Aorta (tissue), 5 donors: ENCODE measurements around the gene SERPINE1. TPM values are rescaled to one million over a fixed set of nuclear protein-coding genes. Genes with fewer than 3 reads are reported as not detected.

Experiments used
- ATAC-seq: fragments of 200-7000 bp; cut with Tn5 transposase; one replicate; pipeline ENCODE4 v1.9.1; 2022; ENCODE audit warnings: moderate library complexity; ENCODE audit not compliant: low FRiP score
- DNase-seq, 2 donors: peaks; one replicate each; pipeline ENCODE4 v3.0.0-alpha.2; 2020
- H3K27ac ChIP-seq, 2 donors: one replicate each; pipeline ENCODE4 v1.5.1; 2013; ENCODE audit warnings: low read length in 2 of 2, mild to moderate bottlenecking in 2 of 2, moderate library complexity in 2 of 2, control low read depth in 1 of 2, inconsistent platforms in 1 of 2, low read depth in 1 of 2
- H3K27me3 ChIP-seq, 2 donors: one replicate each; pipeline ENCODE4 v1.6.1; 2013; ENCODE audit warnings: control low read depth in 1 of 2, low read length in 1 of 2, mild to moderate bottlenecking in 1 of 2, moderate library complexity in 1 of 2; ENCODE audit not compliant: insufficient read depth in 2 of 2, control insufficient read depth in 1 of 2
- H3K36me3 ChIP-seq, 2 donors: one replicate each; pipeline ENCODE4 v1.6.1; 2013; ENCODE audit warnings: control low read depth in 1 of 2, low read length in 1 of 2, mild to moderate bottlenecking in 1 of 2; ENCODE audit not compliant: insufficient read depth in 2 of 2, control insufficient read depth in 1 of 2
- H3K4me1 ChIP-seq, 2 donors: one replicate each; pipeline ENCODE4 v1.6.1; 2013; ENCODE audit warnings: low read length in 2 of 2, control low read depth in 1 of 2, mild to moderate bottlenecking in 1 of 2, moderate library complexity in 1 of 2; ENCODE audit not compliant: insufficient read depth in 2 of 2, control insufficient read depth in 1 of 2
- H3K4me3 ChIP-seq, 2 donors: one replicate each; pipeline ENCODE4 v1.5.1; 2013; ENCODE audit warnings: low read length in 2 of 2, control low read depth in 1 of 2, mild to moderate bottlenecking in 1 of 2
- H3K9me3 ChIP-seq: one replicate; pipeline ENCODE4 v1.6.1; 2013; ENCODE audit warnings: mild to moderate bottlenecking, low read length; ENCODE audit not compliant: control insufficient read depth
- WGBS, 2 donors: extraction: QIAGEN DNeasy Blood & Tissue Kit; methylation state at CpG; one replicate each; pipeline ENCODE4 v1.1.7; 2013; 5-methylcytosine and 5-hydroxymethylcytosine counted together
- intact Hi-C, 2 donors: fragments of 100-400 bp; cut with DNase I; formaldehyde crosslinking; loops; one replicate each; pipeline versions ENCODE4 v1.14.2 to v1.15.0; 2022
- long read RNA-seq, 2 donors: library from polyadenylated mRNA; unstranded; transcript quantifications; one replicate each; pipeline ENCODE4 v2.0.0, GENCODE V29; 2020 to 2021
- polyA plus RNA-seq, 2 donors: library from polyadenylated mRNA; stranded (reverse); fragments of 200-250 nt; gene quantifications; one replicate each; pipeline ENCODE4 v1.2.3, GENCODE V29; 2013
- total RNA-seq, 2 donors: library from RNA; stranded (reverse); fragmentation: NEBNext Ultra II Directional; extraction: Animal tissue kit (Norgen Biotek cat#: 25700); gene quantifications; one replicate each; pipeline ENCODE4 v1.2.1, GENCODE V29; 2021
- donor health status: healthy with polysubstance abuse.
- donor health status: Bipolar disorder and iron deficiency.
- donor health status: DM: no; HTN: no; CAD: no.
- donor health status: DM: no; HTN: no; CAD: no.
- donor health status: DM: yes; HTN: yes; CAD: no.

Gene SERPINE1
- total RNA-seq (100 to 1,000 TPM in 1 of 2 donors, 10 to 100 TPM in 1; 57.1 to 693 TPM), polyA plus RNA-seq (100 to 1,000 TPM in 1 of 2 donors, 10 to 100 TPM in 1; 71.5 to 137 TPM)
- long read RNA-seq, donor 1, transcript SERPINE1-201 (9 exons, 3,190 nt) = major isoform, 398 of 874 reads
- long read RNA-seq, donor 1, partial matches to known transcripts = 265 of 874 reads
- long read RNA-seq, donor 1, other reads (novel, unspliced or antisense) = 211 of 874 reads
- long read RNA-seq, donor 2, transcript SERPINE1-201 (9 exons, 3,190 nt) = major isoform, 7 of 58 reads
- long read RNA-seq, donor 2, partial matches to known transcripts = 26 of 58 reads
- long read RNA-seq, donor 2, other reads (novel, unspliced or antisense) = 25 of 58 reads

- DNase-seq (peak; percentile 95 to 96), ATAC-seq (peak; percentile 91)
- H3K4me1 ChIP-seq = no peaks in the 10 kb centered on the region
- H3K4me3 ChIP-seq = peak within 1 kb of the TSS; percentile 40 to 62
- intact Hi-C loops = no loop called here
- peak within 1 kb of the TSS; percentile 12 to 85 for H3K27ac ChIP-seq
- H3K9me3 ChIP-seq = no peaks in the 10 kb centered on the region
- H3K36me3 ChIP-seq = peaks cover 0 to 4% of the 10 kb centered on the region in 2 donors
- WGBS, 2 donors = 0 to 1% methylated on average over 22 of the region's 22 CpGs
- H3K27me3 ChIP-seq = no peaks in the 10 kb centered on the region
These were observed at the start of gene SERPINE1 for GRCh38 chr7:101126651-101127459. TSS of gene SERPINE1 (plus strand) at chr7:101127104. CDS start at chr7:101128394, 1,290 bp downstream.

GRCh38 chr7:101077303-101078086 is 49.4 kb upstream of the SERPINE1 start:
- H3K4me3 ChIP-seq = no peak overlapping the region
- intact Hi-C loops = loop anchor here in 1 of 2 donors (5.0 kb wide), 1 partner anchor 185 kb away; no protein-coding TSS in a partner anchor
- H3K27me3 ChIP-seq = no peaks in the 10 kb centered on the region
- H3K27ac ChIP-seq = no peak overlapping the region
- no peaks in the 10 kb centered on the region for H3K9me3 ChIP-seq
- H3K36me3 ChIP-seq = no peaks in the 10 kb centered on the region
- WGBS, 2 donors = 22% methylated on average over 13 of the region's 13 CpGs
- DNase-seq (peak; percentile 79 to 91), ATAC-seq (peak; percentile 82)
- H3K4me1 ChIP-seq = no peaks in the 10 kb centered on the region

DNA sequence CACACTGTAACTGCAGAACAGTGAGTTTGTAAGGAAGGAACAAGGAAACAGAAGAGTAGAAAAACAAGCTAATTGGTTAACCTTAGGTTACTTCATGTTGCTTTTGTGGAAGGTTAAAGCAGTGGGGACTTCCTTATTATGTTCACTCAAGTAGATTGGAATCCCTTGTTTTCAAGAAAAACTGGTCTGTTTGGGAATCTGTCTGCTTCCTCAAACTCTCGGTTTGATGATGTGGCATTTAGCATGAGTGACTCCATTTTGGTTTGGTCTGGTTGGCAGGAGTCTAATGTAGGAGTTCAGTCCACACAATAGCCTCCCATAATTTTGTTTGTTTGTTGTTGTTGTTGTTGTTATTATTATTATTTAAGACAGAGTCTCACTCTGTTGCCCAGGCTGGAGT is 45.5 kb upstream of the SERPINE1 start:
- ATAC-seq (no peak), DNase-seq (no peak)
- WGBS, 2 donors = 79 to 90% methylated on average over 1 of the region's 1 CpG
- Histone ChIP-seq H3K27ac (no peak overlapping the region), H3K4me3 (no peak overlapping the region), H3K4me1 (no peaks in the 10 kb centered on the region), H3K9me3 (no peaks in the 10 kb centered on the region), H3K36me3 (no peaks in the 10 kb centered on the region), H3K27me3 (no peaks in the 10 kb centered on the region)
- intact Hi-C loops = no loop called here

DNA sequence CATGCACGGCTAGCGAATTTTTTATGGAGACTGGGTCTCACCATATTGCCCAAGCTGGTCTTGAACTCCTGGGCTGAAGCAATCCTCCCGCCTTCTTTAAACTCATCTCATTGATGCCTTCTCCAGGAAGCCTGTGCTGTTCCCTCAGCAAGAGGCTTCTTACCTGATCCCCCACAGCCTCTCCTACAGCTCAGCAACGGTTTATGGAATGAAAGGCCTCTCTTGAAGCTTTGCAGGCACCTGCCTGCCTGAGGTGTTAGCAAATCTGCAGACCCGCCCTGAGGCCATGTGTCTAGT is 42.1 kb upstream of the SERPINE1 start:
- Histone ChIP-seq H3K9me3 (no peaks in the 10 kb centered on the region), H3K27ac (peak overlapping the region in 1 of 2 donors; percentile 39), H3K36me3 (peaks cover 0 to 2% of the 10 kb centered on the region in 2 donors), H3K4me1 (no peaks in the 10 kb centered on the region), H3K27me3 (no peaks in the 10 kb centered on the region), H3K4me3 (no peak overlapping the region)
- WGBS, 2 donors = 72% methylated on average over 5 of the region's 5 CpGs
- intact Hi-C loops = loop anchor here in 1 of 2 donors (2.0 kb wide), 1 partner anchor 54 kb away; no protein-coding TSS in a partner anchor
- DNase-seq (no peak), ATAC-seq (no peak)

GRCh38 chr7:101085162-101085964 is 41.5 kb upstream of the SERPINE1 start, which contains the start of gene TRIM56:
TSS of gene TRIM56 (plus strand) at chr7:101085481. CDS start at chr7:101087313, 1,832 bp downstream.
- peaks cover 0 to 2% of the 10 kb centered on the region in 2 donors for H3K36me3 ChIP-seq
- ATAC-seq (peak; percentile 92), DNase-seq (peak; percentile 92 to 96)
- H3K9me3 ChIP-seq = no peaks in the 10 kb centered on the region
- no peaks in the 10 kb centered on the region for H3K27me3 ChIP-seq
- H3K27ac ChIP-seq = peak within 1 kb of the TSS; percentile 38 to 69
- peak within 1 kb of the TSS; percentile 30 to 71 for H3K4me3 ChIP-seq
- intact Hi-C loops = loop anchor here in 1 of 2 donors (2.0 kb wide), 1 partner anchor 53 kb away; no protein-coding TSS in a partner anchor
- 1% methylated on average over 25 to 26 of the region's 26 CpGs for WGBS, 2 donors
- no peaks in the 10 kb centered on the region for H3K4me1 ChIP-seq

- peak in 1 of 2 donors; percentile 79 for DNase-seq
- intact Hi-C loops = no loop called here
- H3K27ac ChIP-seq = no peak overlapping the region
- no peaks in the 10 kb centered on the region for H3K9me3 ChIP-seq
- H3K27me3 ChIP-seq = no peaks in the 10 kb centered on the region
- H3K36me3 ChIP-seq = peaks cover 0 to 2% of the 10 kb centered on the region in 2 donors
- 88 to 91% methylated on average over 39 to 45 of the region's 45 CpGs for WGBS, 2 donors
- H3K4me3 ChIP-seq = no peak overlapping the region
- no peaks in the 10 kb centered on the region for H3K4me1 ChIP-seq
- ATAC-seq = no peak
These were observed 39.4 kb upstream of the SERPINE1 start for GRCh38 chr7:101087334-101088068.

- Histone ChIP-seq H3K4me3 (no peak overlapping the region), H3K36me3 (peaks cover 0 to 2% of the 10 kb centered on the region in 2 donors), H3K9me3 (no peaks in the 10 kb centered on the region), H3K4me1 (no peaks in the 10 kb centered on the region), H3K27me3 (no peaks in the 10 kb centered on the region), H3K27ac (no peak overlapping the region)
- ATAC-seq (no peak), DNase-seq (no peak)
- intact Hi-C loops = no loop called here
- WGBS, 2 donors = 95 to 96% methylated on average over 20 to 21 of the region's 21 CpGs
These were observed 38.9 kb upstream of the SERPINE1 start for GRCh38 chr7:101088069-101088425.
